Prostate gland (tissue), 2 donors: ENCODE data around the gene SGCG. TPM values are rescaled to one million over a fixed set of nuclear protein-coding genes. Genes with fewer than 3 reads are reported as not detected.

Experiments used
- DNase-seq: peaks from one replicate; pipeline ENCODE4 v3.0.0-alpha.2; 2019; ENCODE audit warnings: low spot score
- H3K27ac ChIP-seq, 2 donors: fragments of 200-600 bp; sonication (generic); 2 replicates each; pipeline ENCODE4 v1.5.1; 2017 to 2019
- H3K27me3 ChIP-seq: fragments of 200-600 bp; sonication (generic); replicated peaks from 2 replicates; pipeline ENCODE4 v1.5.1; 2019; ENCODE audit not compliant: insufficient read depth
- H3K36me3 ChIP-seq, 2 donors: fragments of 200-600 bp; sonication (generic); 1 replicate in 1 of 2; 2 replicates in 1 of 2; pipeline versions ENCODE4 v1.5.1 to v1.8.1; 2017 to 2019
- H3K4me1 ChIP-seq: fragments of 200-600 bp; sonication (generic); replicated peaks from 2 replicates; pipeline ENCODE4 v1.5.1; 2019
- H3K4me3 ChIP-seq, 2 donors: fragments of 200-600 bp; sonication (generic); 2 replicates each; pipeline ENCODE4 v1.5.1; 2017 to 2019
- H3K9me3 ChIP-seq: fragments of 200-600 bp; sonication (generic); 2 replicates; pipeline ENCODE4 v1.5.1; 2017
- CTCF ChIP-seq, 4 experiments: fragments of 200-600 bp in 2 of 4; fragments of 450-650 bp in 2 of 4; sonication (generic) in 2 of 4; IDR thresholded peaks; 1 replicate in 3 of 4; 2 replicates in 1 of 4; pipeline ENCODE4 v1.5.1; 2016 to 2019; ENCODE audit warnings: antibody characterized with exemption in 4 of 4, mild to moderate bottlenecking in 2 of 4, moderate library complexity in 2 of 4
- POLR2A ChIP-seq: fragments of 450-650 bp; IDR thresholded peaks from one replicate; pipeline ENCODE4 v1.6.1; 2016; ENCODE audit warnings: antibody characterized with exemption, mild to moderate bottlenecking
- POLR2AphosphoS5 ChIP-seq: sonication (generic); formaldehyde crosslinking; IDR thresholded peaks from one replicate; pipeline ENCODE4 v1.6.1; 2017; ENCODE audit warnings: antibody characterized with exemption
- WGBS: methylation state at CpG from one replicate; pipeline ENCODE4 v1.1.5; 2018; 5-methylcytosine and 5-hydroxymethylcytosine counted together
- intact Hi-C: fragments of 100-400 bp; cut with DNase I; formaldehyde crosslinking; loops from one replicate; pipeline ENCODE4 v1.14.2; 2022
- small RNA-seq, 2 donors: library from RNA; depleted of rRNA; stranded (forward); fragments of <200 nt; gene quantifications; one replicate each; pipeline ENCODE3, GENCODE V24; 2016
- total RNA-seq, 2 donors: library from RNA; depleted of rRNA; stranded (reverse); fragments of >200 nt; gene quantifications; one replicate each; pipeline ENCODE4 v1.1.0, GENCODE V29; 2016

Gene SGCG
- total RNA-seq, 2 donors from 2014 or later: 1.3 to 1.9 TPM

DNA sequence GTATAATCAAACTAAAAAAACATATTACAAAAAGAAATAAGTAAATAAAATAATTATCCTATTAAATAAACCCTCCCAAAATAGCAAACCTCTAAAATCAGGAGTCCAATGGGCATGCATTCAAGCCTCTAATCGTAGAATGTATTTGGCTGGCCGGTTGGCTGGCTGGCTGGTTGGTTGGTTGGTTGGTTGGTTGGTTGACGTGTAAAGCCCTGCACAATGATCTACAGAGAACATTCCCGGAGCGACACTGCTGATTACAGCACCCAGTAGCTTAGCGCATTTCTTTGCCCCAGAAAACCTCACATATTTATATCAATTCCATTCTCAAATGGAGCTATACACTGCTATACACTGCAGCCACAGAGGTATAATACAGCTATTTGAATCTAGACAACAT lies 187.1 kb downstream of the SGCG start:
- no peak overlapping the region for H3K27ac ChIP-seq
- H3K4me3 ChIP-seq: no peak overlapping the region
- no peaks in the 10 kb centered on the region for H3K9me3 ChIP-seq
- TF ChIP-seq CTCF (IDR thresholded peaks at IDR 0.05): no peak
- no peak for TF ChIP-seq POLR2AphosphoS5
- TF ChIP-seq POLR2A: no peak
- no peak for DNase-seq
- no peaks in the 10 kb centered on the region for H3K4me1 ChIP-seq
- WGBS: 97% methylated on average over 6 of the region's 6 CpGs
- intact Hi-C loops: no loop called here
- H3K36me3 ChIP-seq: peaks cover 0 to 5% of the 10 kb centered on the region in 2 donors
- no peaks in the 10 kb centered on the region for H3K27me3 ChIP-seq

- DNase-seq: no peak
- Histone ChIP-seq H3K27ac (no peak overlapping the region), H3K27me3 (no peaks in the 10 kb centered on the region), H3K4me3 (no peak overlapping the region), H3K4me1 (no peaks in the 10 kb centered on the region), H3K9me3 (no peaks in the 10 kb centered on the region), H3K36me3 (no peaks in the 10 kb centered on the region)
- WGBS: 41% methylated on average over 5 of the region's 5 CpGs
- intact Hi-C loops: no loop called here
- TF ChIP-seq POLR2A: no peak
- no peak for TF ChIP-seq POLR2AphosphoS5
- TF ChIP-seq CTCF (IDR thresholded peaks at IDR 0.05): no peak
These were observed 191.6 kb downstream of the SGCG start for GRCh38 chr13:23372264-23372906.

Small RNAs within 50 kb of the gene (small RNA-seq; reads per million reads assigned to genes)
- gene RNU6-58P (0 reads per million in 2 donors), gene RNY3P4 (0 reads per million in 2 donors)
